K562 (cell line): ENCODE data around the gene MTRF1L. TPM values are rescaled to one million over a fixed set of nuclear protein-coding genes. Genes with fewer than 3 reads are reported as not detected.

Source experiments
- CBX1 ChIP-seq: sonication (generic); IDR thresholded peaks from 2 replicates; pipeline ENCODE4 v1.6.1; 2016; ENCODE audit warnings: antibody characterized with exemption, low read depth, mild to moderate bottlenecking
- CBX3 ChIP-seq, 2 experiments: IDR thresholded peaks; 1 replicate in 1 of 2; 2 replicates in 1 of 2; pipeline ENCODE4 v1.6.1; 2012; ENCODE audit warnings: inconsistent platforms in 2 of 2, low read length in 2 of 2, borderline replicate concordance in 1 of 2, control low read depth in 1 of 2
- CC2D1A ChIP-seq: fragments of 450-650 bp; IDR thresholded peaks from 2 replicates; pipeline ENCODE4 v1.6.1; 2017; ENCODE audit warnings: mild to moderate bottlenecking
- CCNT2 ChIP-seq: IDR thresholded peaks from 2 replicates; pipeline ENCODE4 v1.6.1; 2011; ENCODE audit warnings: borderline replicate concordance, low read depth, mild to moderate bottlenecking, moderate library complexity, mixed read lengths, low read length; ENCODE audit not compliant: insufficient read length; ENCODE audit errors: extremely low read depth
- DLX4 ChIP-seq: fragments of 250-450 bp; sonication (Bioruptor Pico); IDR thresholded peaks from 2 replicates; pipeline ENCODE4 v1.6.1; 2021; ENCODE audit warnings: mild to moderate bottlenecking
- DMBX1 ChIP-seq: fragments of 250-450 bp; sonication (Bioruptor Pico); IDR thresholded peaks from 2 replicates; pipeline ENCODE4 v1.8.0; 2022; ENCODE audit warnings: inconsistent platforms, mild to moderate bottlenecking, moderate library complexity, borderline replicate concordance
- EP300 ChIP-seq: IDR thresholded peaks from 2 replicates; pipeline ENCODE4 v1.6.1; 2012; ENCODE audit warnings: low read length, improper control_type of control experiment
- ETV1 ChIP-seq: fragments of 450-650 bp; conservative IDR thresholded peaks from 2 replicates; pipeline ENCODE4 v1.6.1; 2016; ENCODE audit warnings: missing genetic modification characterization, control low read depth, low read depth, missing compliant biosample characterization
- HDAC1 ChIP-seq, 2 experiments: fragments of 450-650 bp; IDR thresholded peaks; 2 replicates each; pipeline ENCODE4 v1.6.1; 2016 to 2017; ENCODE audit warnings: inconsistent platforms in 1 of 2, mild to moderate bottlenecking in 1 of 2, moderate library complexity in 1 of 2
- HDAC3 ChIP-seq: fragments of 450-650 bp; IDR thresholded peaks from 2 replicates; pipeline ENCODE4 v1.6.1; 2018; ENCODE audit warnings: borderline replicate concordance, mild to moderate bottlenecking, moderate library complexity; ENCODE audit not compliant: partially characterized antibody
- HMGXB4 ChIP-seq: sonication (generic); formaldehyde crosslinking; IDR thresholded peaks from 2 replicates; pipeline ENCODE4 v1.8.1; 2023; ENCODE audit warnings: mild to moderate bottlenecking, missing genetic modification reagents
- KLF1 ChIP-seq: fragments of 450-650 bp; IDR thresholded peaks from 2 replicates; pipeline ENCODE4 v1.6.1; 2016; ENCODE audit warnings: missing genetic modification characterization, missing compliant biosample characterization
- MCM5 ChIP-seq: fragments of 450-650 bp; IDR thresholded peaks from 2 replicates; pipeline ENCODE4 v1.6.1; 2016; ENCODE audit warnings: low read depth
- MYC ChIP-seq, 2 experiments: fragments of 250-450 bp in 1 of 2; sonication (Bioruptor Pico) in 1 of 2; IDR thresholded peaks; 2 replicates each; pipeline versions ENCODE4 v1.5.1 to v1.6.1; 2012 to 2021; ENCODE audit warnings: low read depth in 2 of 2, borderline replicate concordance in 1 of 2, improper control_type of control experiment in 1 of 2, low read length in 1 of 2, mild to moderate bottlenecking in 1 of 2, moderate library complexity in 1 of 2
- NR4A1 ChIP-seq, 2 experiments: fragments of 250-450 bp in 1 of 2; fragments of 450-650 bp in 1 of 2; sonication (Bioruptor Pico) in 1 of 2; IDR thresholded peaks; 2 replicates each; pipeline versions ENCODE4 v1.4.0 to v1.6.1; 2016 to 2020; ENCODE audit warnings: mild to moderate bottlenecking in 2 of 2, missing compliant biosample characterization in 1 of 2, missing genetic modification characterization in 1 of 2, moderate library complexity in 1 of 2
- NRF1 ChIP-seq, 2 experiments: fragments of 450-650 bp; IDR thresholded peaks in 1 of 2; conservative IDR thresholded peaks in 1 of 2; 2 replicates each; pipeline ENCODE4 v1.6.1; 2014; ENCODE audit warnings: mild to moderate bottlenecking in 2 of 2
- SLC30A9 ChIP-seq: fragments of 250-450 bp; sonication (Bioruptor Pico); IDR thresholded peaks from 2 replicates; pipeline ENCODE4 v1.8.0; 2022; ENCODE audit warnings: mild to moderate bottlenecking, moderate library complexity
- SMAD4 ChIP-seq: fragments of 250-450 bp; sonication (Bioruptor Pico); conservative IDR thresholded peaks from 2 replicates; pipeline ENCODE4 v1.8.0; 2021; ENCODE audit warnings: inconsistent platforms, mild to moderate bottlenecking, moderate library complexity
- ZC3H4 ChIP-seq: sonication (generic); formaldehyde crosslinking; IDR thresholded peaks from 2 replicates; pipeline ENCODE4 v1.9.0; 2021; ENCODE audit warnings: missing genetic modification reagents, borderline replicate concordance
- ZNF224 ChIP-seq: sonication (generic); formaldehyde crosslinking; IDR thresholded peaks from 2 replicates; pipeline ENCODE4 v1.8.0; 2022; ENCODE audit warnings: mild to moderate bottlenecking, missing genetic modification reagents
- polyA plus RNA-seq, 8 experiments: library from polyadenylated mRNA; depleted of rRNA in 4 of 8; stranded (reverse) in 5 of 8; unstranded in 3 of 8; fragments of >200 nt; fragmentation: Nextera tagmentation in 2 of 8; fragmentation: Illumina TruSeq in 1 of 8; extraction: Ambion mirVana in 2 of 8; extraction: Trizol in 1 of 8; gene quantifications; 2 replicates each; pipeline versions ENCODE4 v1.2.1 to v1.2.3, GENCODE V29; 2011 to 2014; ENCODE audit warnings: inconsistent platforms in 1 of 8, missing spikeins in 1 of 8
- total RNA-seq, 7 experiments: library from RNA; depleted of rRNA in 6 of 7; stranded (reverse); fragments of >200 nt in 6 of 7; fragmentation: Illumina TruSeq in 2 of 7; extraction: Trizol in 2 of 7; gene quantifications; 2 replicates each; pipeline versions ENCODE4 v1.2.1 to v1.2.3, GENCODE V29; 2011 to 2021; ENCODE audit warnings: low replicate concordance in 1 of 7
- TF ChIP-seq, protein P1 (sequence below): sonication (generic); formaldehyde crosslinking; IDR thresholded peaks from 2 replicates; pipeline ENCODE4 v1.8.0; 2022; ENCODE audit warnings: missing genetic modification reagents, mild to moderate bottlenecking, moderate library complexity, borderline replicate concordance
- TF ChIP-seq, protein P2 (sequence below), 2 experiments: fragments of 450-650 bp; conservative IDR thresholded peaks; 2 replicates each; pipeline ENCODE4 v1.6.1; 2017; ENCODE audit warnings: mild to moderate bottlenecking in 2 of 2, moderate library complexity in 2 of 2

Gene MTRF1L
- total and polyA plus RNA-seq, 9 of the 15 experiments (the other 6 are each of a cell fraction or from before 2014, with no cell fraction given), result 10.7 to 34.0 (median 30.2) TPM

DNA sequence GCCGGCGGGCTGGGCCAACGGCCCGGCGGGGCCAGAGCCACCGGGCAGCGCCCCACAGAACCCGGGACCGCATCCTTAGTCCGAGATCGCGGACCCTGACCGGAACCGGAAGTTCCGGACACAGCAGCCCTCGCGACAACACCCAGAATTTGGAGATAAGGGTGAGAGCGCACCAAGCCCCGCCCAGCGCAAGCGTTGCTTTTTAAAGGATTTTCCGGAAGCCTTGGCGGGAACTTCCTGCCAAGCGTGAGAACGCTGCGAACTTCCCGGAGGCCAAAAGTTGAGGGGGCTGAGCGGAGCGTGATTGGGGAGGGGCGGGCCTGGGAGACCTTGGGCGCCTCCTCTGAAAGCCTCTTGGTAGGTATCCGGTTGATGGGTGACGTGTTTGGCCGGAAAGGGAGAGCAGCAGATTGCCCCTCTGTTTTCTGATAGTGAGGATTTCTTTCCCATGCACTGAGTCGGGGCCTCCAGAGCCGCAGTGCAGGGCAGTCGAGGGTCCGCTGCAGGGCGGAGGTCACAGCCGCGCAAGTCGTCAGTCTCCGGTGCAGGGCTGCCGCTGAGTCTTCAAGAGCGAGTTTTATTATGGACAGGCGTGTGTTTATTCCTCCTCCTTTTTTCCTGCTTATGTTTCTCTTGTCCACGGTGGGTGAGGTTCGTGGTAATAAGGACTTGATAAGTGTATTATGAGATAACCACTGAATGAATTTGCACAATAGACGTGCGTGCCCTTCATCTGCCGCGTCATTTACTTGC is at the start of gene MTRF1L (continued):
- TF ChIP-seq CCNT2 (peak; percentile 12), MCM5 (no peak), HDAC3 (no peak), DLX4 (CRISPR knock-in tag) (no peak), SLC30A9 (no peak), ZC3H4 (CRISPR knock-in tag) (no peak), CBX1 (peak; percentile 82; the same call in 1 of the 2 replicates), EP300 (no peak), KLF1 (tag) (no peak), NRF1 (conservative IDR thresholded peaks at IDR 0.05 in 1 of 2, IDR thresholded peaks at IDR 0.05 in 1 of 2) (peak; percentile 88 to 89), MYC (IDR thresholded peaks at IDR 0.05; ENCODE audit: low read depth, low read length) (peak; percentile 66; the same call in 1 of the 2 replicates), MYC (CRISPR knock-in tag; IDR thresholded peaks at IDR 0.05; ENCODE audit: borderline replicate concordance, low read depth) (no peak), ZNF224 (CRISPR knock-in tag) (no peak), CBX3 (IDR thresholded peaks at IDR 0.05; ENCODE audit: borderline replicate concordance in 1 of 2, low read length in 2 of 2) (no peak), HMGXB4 (CRISPR knock-in tag) (0 out of 2 replicates have a peak, but pooled peaks have one; percentile 62), HDAC1 (IDR thresholded peaks at IDR 0.05) (peak in 1 of 2 experiments; percentile 78; a peak in 1 of 4 replicates), CC2D1A (peak; percentile 92), NR4A1 (CRISPR knock-in tag; IDR thresholded peaks at IDR 0.05) (no peak), NR4A1 (tag; IDR thresholded peaks at IDR 0.05) (no peak), DMBX1 (no peak), ETV1 (tag) (peak; percentile 85), SMAD4 (CRISPR knock-in tag) (no peak)
- TF ChIP-seq, protein P1, sequence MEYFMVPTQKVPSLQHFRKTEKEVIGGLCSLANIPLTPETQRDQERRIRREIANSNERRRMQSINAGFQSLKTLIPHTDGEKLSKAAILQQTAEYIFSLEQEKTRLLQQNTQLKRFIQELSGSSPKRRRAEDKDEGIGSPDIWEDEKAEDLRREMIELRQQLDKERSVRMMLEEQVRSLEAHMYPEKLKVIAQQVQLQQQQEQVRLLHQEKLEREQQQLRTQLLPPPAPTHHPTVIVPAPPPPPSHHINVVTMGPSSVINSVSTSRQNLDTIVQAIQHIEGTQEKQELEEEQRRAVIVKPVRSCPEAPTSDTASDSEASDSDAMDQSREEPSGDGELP (CRISPR knock-in tag), result peak; percentile 53; the same call in 1 of the 2 replicates
- TF ChIP-seq, protein P2, sequence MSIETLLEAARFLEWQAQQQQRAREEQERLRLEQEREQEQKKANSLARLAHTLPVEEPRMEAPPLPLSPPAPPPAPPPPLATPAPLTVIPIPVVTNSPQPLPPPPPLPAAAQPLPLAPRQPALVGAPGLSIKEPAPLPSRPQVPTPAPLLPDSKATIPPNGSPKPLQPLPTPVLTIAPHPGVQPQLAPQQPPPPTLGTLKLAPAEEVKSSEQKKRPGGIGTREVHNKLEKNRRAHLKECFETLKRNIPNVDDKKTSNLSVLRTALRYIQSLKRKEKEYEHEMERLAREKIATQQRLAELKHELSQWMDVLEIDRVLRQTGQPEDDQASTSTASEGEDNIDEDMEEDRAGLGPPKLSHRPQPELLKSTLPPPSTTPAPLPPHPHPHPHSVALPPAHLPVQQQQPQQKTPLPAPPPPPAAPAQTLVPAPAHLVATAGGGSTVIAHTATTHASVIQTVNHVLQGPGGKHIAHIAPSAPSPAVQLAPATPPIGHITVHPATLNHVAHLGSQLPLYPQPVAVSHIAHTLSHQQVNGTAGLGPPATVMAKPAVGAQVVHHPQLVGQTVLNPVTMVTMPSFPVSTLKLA (conservative IDR thresholded peaks at IDR 0.05), result peak; percentile 62 to 79
